NCI-H2196 (cell line): ENCODE measurements around the gene CEL.

Source experiments
- DNase-seq: peaks from one replicate; lab custom pipeline; 2025; ENCODE audit not compliant: unreplicated experiment; lab: John Stamatoyannopoulos, UW

The CEL gene

GRCh38 chr9:133115604-133116345, 54.0 kb downstream of the CEL start:
- DNase-seq: no peak

- DNase-seq: no peak
Measured at GRCh38 chr9:133116346-133117231, 54.8 kb downstream of the CEL start.

- DNase-seq: peak; percentile 73
Measured at GRCh38 chr9:133117271-133118178, 55.7 kb downstream of the CEL start.

- no peak for DNase-seq
Measured at GRCh38 chr9:133118179-133118520, 56.4 kb downstream of the CEL start.

GRCh38 chr9:133118568-133118967, 56.8 kb downstream of the CEL start:
- DNase-seq: no peak

GRCh38 chr9:133119103-133119845, 57.5 kb downstream of the CEL start:
- DNase-seq: no peak

- DNase-seq: no peak
Measured at GRCh38 chr9:133119846-133120500, 58.2 kb downstream of the CEL start.

GRCh38 chr9:133120501-133121197, 58.9 kb downstream of the CEL start:
- DNase-seq: no peak
